Hepatocyte (in vitro differentiated cells): ENCODE results near the gene TRAM2. TPM values are rescaled to one million over a fixed set of nuclear protein-coding genes. Genes with fewer than 3 reads are reported as not detected.

Source experiments
- DNase-seq: peaks from one replicate; pipeline ENCODE4 v3.0.0-alpha.2; 2016; ENCODE audit warnings: low spot score
- H2AFZ ChIP-seq: fragments of 200-600 bp; sonication (generic); 2 replicates; pipeline ENCODE4 v1.6.0; 2016; ENCODE audit warnings: antibody characterized with exemption, mild to moderate bottlenecking
- H3K27ac ChIP-seq: fragments of 200-600 bp; sonication (generic); 2 replicates; pipeline ENCODE4 v1.5.1; 2016; ENCODE audit warnings: mild to moderate bottlenecking
- H3K27me3 ChIP-seq: fragments of 200-600 bp; sonication (generic); 2 replicates; pipeline ENCODE4 v1.6.1; 2016
- H3K36me3 ChIP-seq: fragments of 200-600 bp; sonication (generic); replicated peaks from 2 replicates; pipeline ENCODE4 v1.5.1; 2016; ENCODE audit warnings: low read depth; ENCODE audit not compliant: insufficient read depth
- H3K4me1 ChIP-seq: fragments of 200-600 bp; sonication (generic); 2 replicates; pipeline ENCODE4 v1.5.1; 2016; ENCODE audit warnings: mild to moderate bottlenecking, moderate library complexity; ENCODE audit not compliant: insufficient read depth
- H3K4me2 ChIP-seq: fragments of 200-600 bp; sonication (generic); 2 replicates; pipeline ENCODE4 v1.6.0; 2016
- H3K4me3 ChIP-seq: fragments of 200-600 bp; sonication (generic); 2 replicates; pipeline ENCODE4 v1.5.1; 2016; ENCODE audit warnings: mild to moderate bottlenecking
- H3K79me2 ChIP-seq: fragments of 200-600 bp; sonication (generic); 2 replicates; pipeline ENCODE4 v1.6.0; 2017; ENCODE audit warnings: mild to moderate bottlenecking
- H3K9me2 ChIP-seq: fragments of 200-600 bp; sonication (generic); replicated peaks from 2 replicates; pipeline ENCODE4 v1.6.0; 2017; ENCODE audit warnings: mild to moderate bottlenecking; ENCODE audit not compliant: insufficient read depth
- H3K9me3 ChIP-seq: fragments of 200-600 bp; sonication (generic); 2 replicates; pipeline ENCODE4 v1.5.1; 2016; ENCODE audit warnings: low read depth, mild to moderate bottlenecking
- H4K20me1 ChIP-seq: fragments of 200-600 bp; sonication (generic); 2 replicates; pipeline ENCODE4 v1.6.0; 2016; ENCODE audit warnings: mild to moderate bottlenecking; ENCODE audit not compliant: insufficient read depth, poor library complexity, severe bottlenecking
- EZH2 ChIP-seq: fragments of 200-600 bp; sonication (generic); IDR thresholded peaks from 2 replicates; pipeline ENCODE4 v1.6.1; 2016; ENCODE audit warnings: antibody characterized with exemption, mild to moderate bottlenecking, borderline replicate concordance
- EZH2phosphoT487 ChIP-seq: fragments of 200-600 bp; sonication (generic); IDR thresholded peaks from one replicate; pipeline ENCODE4 v1.6.1; 2018; ENCODE audit warnings: antibody characterized with exemption, mild to moderate bottlenecking, low read depth, moderate library complexity; ENCODE audit not compliant: unreplicated experiment, severe bottlenecking
- WGBS: methylation state at CpG from one replicate; pipeline ENCODE4 v1.1.6; 2016; ENCODE audit warnings: low lambda C conversion rate; ENCODE audit errors: missing lambda C conversion rate; 5-methylcytosine and 5-hydroxymethylcytosine counted together
- polyA plus RNA-seq: library from polyadenylated mRNA; unstranded; fragments of >200 nt; fragmentation: Nextera tagmentation; extraction: Ambion mirVana; gene quantifications from 2 replicates; pipeline ENCODE4 v1.2.1, GENCODE V29; 2016
- total RNA-seq: library from RNA; depleted of rRNA; stranded (reverse); fragments of >200 nt; gene quantifications from 2 replicates; pipeline ENCODE4 v1.2.3, GENCODE V29; 2014
- TF ChIP-seq, protein P1 (sequence below): fragments of 200-600 bp; sonication (generic); IDR thresholded peaks from 2 replicates; pipeline ENCODE4 v1.5.1; 2016; ENCODE audit warnings: antibody characterized with exemption, mild to moderate bottlenecking; ENCODE audit not compliant: poor library complexity

Gene TRAM2
- total and polyA plus RNA-seq, 2 experiments from 2014 or later, result 29.6 to 47.6 TPM

DNA sequence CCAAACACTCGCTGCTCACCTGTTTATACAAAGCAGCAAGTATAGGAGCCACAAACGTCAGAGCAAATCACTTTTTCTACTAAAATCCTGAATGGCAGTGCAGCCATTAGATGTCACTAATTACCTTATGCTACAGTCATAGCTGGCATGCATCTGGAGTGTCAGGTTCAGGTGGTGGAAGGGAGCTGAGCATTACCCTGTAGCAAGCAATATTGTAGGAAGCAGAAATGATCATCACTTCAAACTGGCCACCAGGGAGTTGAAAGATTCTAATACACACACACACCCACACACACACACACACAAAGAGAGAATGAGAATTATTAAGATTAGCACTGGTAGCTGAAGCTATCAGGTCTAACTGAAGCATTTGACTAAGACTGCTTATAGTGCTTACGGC lies 80.9 kb downstream of the TRAM2 start:
- no peak overlapping the region for H3K27ac ChIP-seq
- no peaks in the 10 kb centered on the region for H3K36me3 ChIP-seq
- no peaks in the 10 kb centered on the region for H3K79me2 ChIP-seq
- no peaks in the 10 kb centered on the region for H3K9me2 ChIP-seq
- 70% methylated on average over 3 of the region's 3 CpGs for WGBS
- H2AFZ ChIP-seq, result no peak overlapping the region
- H3K4me3 ChIP-seq, result no peak overlapping the region
- no peaks in the 10 kb centered on the region for H3K9me3 ChIP-seq
- H3K4me2 ChIP-seq, result no peak overlapping the region
- no peak for DNase-seq
- H4K20me1 ChIP-seq, result no peaks in the 10 kb centered on the region
- H3K4me1 ChIP-seq, result no peaks in the 10 kb centered on the region
- TF ChIP-seq EZH2, result no peak
- no peak for TF ChIP-seq EZH2phosphoT487
- TF ChIP-seq, protein P1, sequence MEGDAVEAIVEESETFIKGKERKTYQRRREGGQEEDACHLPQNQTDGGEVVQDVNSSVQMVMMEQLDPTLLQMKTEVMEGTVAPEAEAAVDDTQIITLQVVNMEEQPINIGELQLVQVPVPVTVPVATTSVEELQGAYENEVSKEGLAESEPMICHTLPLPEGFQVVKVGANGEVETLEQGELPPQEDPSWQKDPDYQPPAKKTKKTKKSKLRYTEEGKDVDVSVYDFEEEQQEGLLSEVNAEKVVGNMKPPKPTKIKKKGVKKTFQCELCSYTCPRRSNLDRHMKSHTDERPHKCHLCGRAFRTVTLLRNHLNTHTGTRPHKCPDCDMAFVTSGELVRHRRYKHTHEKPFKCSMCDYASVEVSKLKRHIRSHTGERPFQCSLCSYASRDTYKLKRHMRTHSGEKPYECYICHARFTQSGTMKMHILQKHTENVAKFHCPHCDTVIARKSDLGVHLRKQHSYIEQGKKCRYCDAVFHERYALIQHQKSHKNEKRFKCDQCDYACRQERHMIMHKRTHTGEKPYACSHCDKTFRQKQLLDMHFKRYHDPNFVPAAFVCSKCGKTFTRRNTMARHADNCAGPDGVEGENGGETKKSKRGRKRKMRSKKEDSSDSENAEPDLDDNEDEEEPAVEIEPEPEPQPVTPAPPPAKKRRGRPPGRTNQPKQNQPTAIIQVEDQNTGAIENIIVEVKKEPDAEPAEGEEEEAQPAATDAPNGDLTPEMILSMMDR, result no peak
- no peaks in the 10 kb centered on the region for H3K27me3 ChIP-seq

GRCh38 chr6:52494298-52495072 lies 82.4 kb downstream of the TRAM2 start:
- 84% methylated on average over 7 of the region's 7 CpGs for WGBS
- H3K27ac ChIP-seq, result peak overlapping the region; percentile 78

GRCh38 chr6:52493669-52494068 lies 83.2 kb downstream of the TRAM2 start:
- Histone ChIP-seq H3K4me2 (no peak overlapping the region), H2AFZ (no peak overlapping the region), H3K4me3 (no peak overlapping the region), H3K27me3 (no peaks in the 10 kb centered on the region), H3K27ac (peak overlapping the region; percentile 78), H3K79me2 (no peaks in the 10 kb centered on the region), H3K9me2 (no peaks in the 10 kb centered on the region), H4K20me1 (no peaks in the 10 kb centered on the region), H3K36me3 (no peaks in the 10 kb centered on the region), H3K9me3 (no peaks in the 10 kb centered on the region), H3K4me1 (no peaks in the 10 kb centered on the region)
- DNase-seq, result no peak
- WGBS, result 75% methylated on average over 3 of the region's 3 CpGs
- TF ChIP-seq EZH2phosphoT487 (no peak), EZH2 (no peak)
- TF ChIP-seq, protein P1, result no peak

More at GRCh38 chr6:52494298-52495072, 82.4 kb downstream of the TRAM2 start:
- DNase-seq, result no peak
- Histone ChIP-seq H3K9me2 (no peaks in the 10 kb centered on the region), H2AFZ (no peak overlapping the region), H3K4me3 (no peak overlapping the region), H3K36me3 (no peaks in the 10 kb centered on the region), H3K9me3 (no peaks in the 10 kb centered on the region), H3K79me2 (no peaks in the 10 kb centered on the region), H4K20me1 (no peaks in the 10 kb centered on the region), H3K4me2 (no peak overlapping the region), H3K27me3 (no peaks in the 10 kb centered on the region), H3K4me1 (no peaks in the 10 kb centered on the region)
- TF ChIP-seq, protein P1, result no peak
- TF ChIP-seq EZH2phosphoT487 (no peak), EZH2 (no peak)
